Fibroblast of gingiva (primary cell): ENCODE data around the gene TWNK.

Experiments used
- DNase-seq: peaks from one replicate; pipeline ENCODE4 v3.0.0-alpha.2; 2011; ENCODE audit warnings: low read depth

The TWNK gene

DNA sequence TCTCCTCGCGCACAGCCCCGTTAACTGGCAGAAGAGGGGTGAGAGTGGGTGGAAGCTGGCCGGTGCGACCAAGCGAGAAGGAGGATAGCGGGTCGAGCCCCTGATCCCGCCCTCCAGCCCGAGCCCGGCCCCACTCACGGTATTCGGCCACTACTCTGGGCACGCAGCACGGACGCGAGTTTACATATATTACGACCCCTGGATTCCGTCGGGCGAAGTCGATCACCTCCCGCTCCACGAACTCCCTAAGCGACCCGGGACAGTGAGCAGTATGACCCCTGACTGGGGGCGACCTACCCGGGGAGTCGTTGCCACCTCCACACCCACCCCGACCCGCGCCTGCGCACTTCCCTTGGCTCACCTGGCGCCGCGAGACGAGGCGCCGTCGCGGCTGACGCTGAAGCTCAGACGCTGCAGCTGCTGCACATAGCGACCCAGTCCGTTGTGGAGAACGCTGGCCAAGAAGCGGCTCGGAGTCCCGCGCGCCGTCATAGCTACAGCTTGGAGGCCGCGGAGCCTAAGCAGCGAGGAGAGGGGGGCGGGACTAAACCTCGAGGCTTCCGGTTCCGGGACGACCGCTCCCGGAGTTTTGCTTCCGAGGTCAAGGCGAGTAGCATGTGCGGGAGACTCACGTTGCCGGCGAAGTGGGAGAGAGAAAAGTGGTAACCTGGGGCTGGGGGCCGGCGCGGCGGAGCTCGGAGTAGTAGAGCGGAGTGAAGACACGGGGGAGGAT lies at the start of gene TWNK, which contains the start of gene MRPL43:
TSS of gene TWNK (plus strand) at position 592 of the 733 bp plus-strand sequence. CDS start 668 bp downstream, outside the sequence.
TSS of gene MRPL43 (minus strand) at position 546 of the 733 bp plus-strand sequence. CDS start at position 492, 54 bp downstream.
- peak; percentile 51 for DNase-seq

DNA sequence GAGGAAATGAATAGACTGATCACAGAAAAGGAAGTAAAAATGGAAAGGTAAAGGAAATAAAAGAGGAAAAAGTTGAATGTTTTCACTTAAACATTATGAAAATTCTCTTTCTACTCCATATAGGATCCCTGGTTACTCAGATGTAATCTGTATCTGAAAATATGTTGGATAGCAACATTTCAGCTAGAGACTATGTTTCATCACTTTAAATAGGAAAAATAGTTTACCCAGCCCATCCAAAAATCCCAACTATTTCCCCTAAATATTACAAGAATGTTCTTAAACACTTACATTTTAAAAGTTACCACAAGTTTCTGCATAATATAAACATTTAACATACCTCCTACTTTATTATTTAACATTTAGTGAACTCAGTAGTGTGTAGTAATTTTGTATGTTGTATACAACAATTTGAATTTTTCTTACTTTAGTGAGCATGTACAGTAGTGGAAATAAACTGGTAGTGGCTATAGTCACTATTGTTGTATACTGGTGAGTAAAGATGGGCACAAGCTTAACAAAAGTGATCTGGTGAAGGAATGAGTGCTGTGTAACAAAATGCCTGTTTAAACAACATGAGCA lies 47.5 kb upstream of the TWNK start:
- DNase-seq = peak; percentile 49

DNA sequence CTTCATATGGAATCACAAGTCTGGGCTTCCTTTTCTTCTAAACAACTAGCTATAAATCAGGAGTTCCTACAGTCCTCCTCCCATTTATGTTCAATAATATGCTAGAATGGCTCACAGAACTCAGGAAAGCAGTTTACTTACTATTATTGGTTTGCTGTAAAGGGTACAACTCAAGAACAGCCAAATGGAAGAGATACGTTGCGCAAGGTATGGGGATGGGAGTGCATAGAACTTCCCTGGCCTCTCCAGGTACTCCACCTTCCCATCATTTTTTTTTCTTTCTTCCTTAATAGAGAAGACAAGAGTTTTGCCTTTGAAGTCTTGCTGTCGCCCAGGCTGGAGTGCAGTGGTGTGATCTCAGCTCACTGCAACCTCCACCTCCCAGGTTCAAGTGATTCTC lies 45.1 kb upstream of the TWNK start:
- no peak for DNase-seq

DNA sequence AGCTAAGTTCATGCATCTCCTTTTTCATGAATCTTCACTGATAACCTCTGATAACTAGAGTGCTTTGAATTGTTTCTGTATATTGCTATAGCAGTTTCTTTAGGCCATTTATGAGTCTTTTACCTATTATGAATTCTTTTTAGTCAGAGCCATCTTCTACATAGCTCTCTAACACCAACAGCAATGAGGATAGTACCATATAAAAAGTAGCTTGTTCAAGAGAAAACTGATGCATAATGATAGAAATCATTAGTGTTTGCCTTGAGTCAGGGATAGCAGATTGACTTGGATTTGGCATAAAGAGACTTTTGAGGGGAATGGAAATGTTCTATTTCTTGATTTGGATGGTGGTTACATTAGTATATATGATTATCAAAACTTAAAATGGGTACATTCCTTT lies 43.8 kb upstream of the TWNK start:
- DNase-seq = no peak

DNA sequence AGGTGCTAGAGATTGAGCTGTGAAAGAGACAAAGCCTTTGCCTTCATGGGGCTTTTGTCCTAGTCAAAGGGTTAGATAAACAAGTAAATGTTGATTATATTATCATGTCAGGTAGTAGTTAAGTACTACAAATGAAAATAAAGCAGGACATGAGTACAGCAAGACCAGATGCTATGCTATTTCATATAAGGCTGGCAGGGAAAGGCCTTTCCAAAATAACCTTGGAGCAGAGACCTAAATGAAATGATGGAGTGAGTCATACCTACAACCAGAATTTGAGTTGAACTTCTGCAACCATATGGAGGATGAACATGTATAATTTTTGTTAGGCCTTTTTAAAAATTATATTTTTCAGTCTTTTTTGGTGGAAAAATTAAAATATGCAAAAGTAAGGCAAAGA lies 41.6 kb upstream of the TWNK start:
- DNase-seq = no peak

DNA sequence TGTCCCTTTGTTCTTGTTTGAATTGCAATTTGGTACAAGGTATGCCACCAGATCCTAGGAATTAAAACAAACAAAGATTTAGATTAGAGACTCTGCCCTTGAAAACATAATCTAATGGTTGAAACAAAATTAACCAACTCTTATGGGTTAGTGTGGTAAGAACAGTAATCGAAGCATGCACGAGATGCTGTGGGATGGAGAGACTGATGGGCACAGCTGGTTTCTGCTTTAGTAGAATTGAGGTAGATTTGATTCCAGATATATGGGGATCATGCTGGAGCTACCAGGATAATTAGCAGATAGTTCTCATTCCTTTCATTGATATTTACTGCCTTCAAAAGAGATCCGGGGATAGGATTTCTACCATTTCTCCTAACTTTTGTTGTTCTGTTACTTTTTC lies 38.4 kb upstream of the TWNK start:
- DNase-seq = no peak

DNA sequence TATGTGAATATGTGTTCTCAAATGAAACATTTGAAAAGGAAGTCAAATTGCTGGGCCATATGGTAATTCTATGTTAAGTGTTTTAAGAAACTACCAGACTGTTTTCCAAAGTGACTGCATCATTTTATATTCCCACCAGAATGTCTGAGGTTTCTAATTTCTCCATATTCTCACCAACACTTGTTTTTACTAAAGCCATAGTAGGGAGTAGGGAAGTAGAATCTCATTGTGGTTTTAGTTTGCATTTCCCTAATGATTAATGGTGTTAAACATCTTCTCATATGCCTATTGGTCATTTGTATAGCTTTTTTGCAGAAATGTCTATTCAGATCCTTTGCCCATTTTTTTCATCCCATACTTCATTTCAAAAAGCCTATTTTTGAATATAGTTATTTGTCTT lies 27.1 kb upstream of the TWNK start:
- no peak for DNase-seq

DNA sequence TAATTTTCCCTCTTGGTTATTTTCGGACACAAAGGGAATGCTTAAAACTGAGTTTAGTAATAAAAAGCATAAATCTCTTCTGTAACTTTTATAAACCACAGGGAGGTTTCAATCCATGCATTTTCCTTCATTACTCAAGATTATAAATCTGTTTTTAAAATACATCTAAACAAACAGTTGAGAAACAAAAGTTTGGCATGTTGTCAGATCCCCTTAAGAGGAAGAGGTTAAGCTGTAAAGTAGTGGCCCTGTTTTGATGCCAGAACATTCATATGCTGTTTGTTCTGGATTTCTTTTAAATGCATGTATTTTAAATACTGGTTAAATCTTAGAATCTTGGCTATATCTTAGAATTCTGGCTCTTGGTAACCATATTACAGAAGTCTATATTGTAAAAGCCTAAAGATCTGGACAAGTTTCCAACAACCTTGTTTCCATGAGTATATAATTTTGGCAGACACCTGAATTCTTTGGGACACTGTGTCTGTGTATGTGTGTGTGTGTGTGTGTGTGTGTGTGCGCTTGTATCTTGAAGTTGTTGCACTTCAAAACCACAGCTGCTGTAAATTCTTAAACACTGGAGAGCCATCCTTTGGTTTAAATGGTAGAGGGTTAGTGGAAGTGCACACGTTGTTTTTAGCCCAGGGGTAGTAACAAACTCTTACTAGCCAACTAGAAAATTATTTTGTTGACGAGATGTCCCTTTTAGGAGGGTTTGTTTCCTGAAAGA lies 24.8 kb upstream of the TWNK start:
- peak; percentile 36 for DNase-seq

DNA sequence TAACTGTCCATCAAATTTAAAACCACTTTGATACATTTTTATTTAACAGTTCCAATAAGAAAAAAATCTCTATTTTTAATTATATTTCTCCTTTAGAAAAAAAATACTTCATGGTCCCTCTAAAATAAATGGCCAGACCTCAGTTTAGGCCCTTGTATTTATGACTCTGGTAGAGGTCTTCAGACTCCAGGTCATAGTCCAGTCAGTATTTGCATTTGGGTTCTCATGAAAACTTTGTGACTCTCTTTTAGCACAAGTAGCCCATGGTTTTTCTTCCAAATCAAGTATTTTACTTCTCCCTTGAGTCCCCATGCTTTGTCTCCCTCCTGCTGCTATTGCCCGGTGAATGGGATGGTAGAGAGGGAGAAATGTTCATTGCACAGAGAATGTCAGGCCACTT lies 23.5 kb upstream of the TWNK start:
- DNase-seq = no peak

DNA sequence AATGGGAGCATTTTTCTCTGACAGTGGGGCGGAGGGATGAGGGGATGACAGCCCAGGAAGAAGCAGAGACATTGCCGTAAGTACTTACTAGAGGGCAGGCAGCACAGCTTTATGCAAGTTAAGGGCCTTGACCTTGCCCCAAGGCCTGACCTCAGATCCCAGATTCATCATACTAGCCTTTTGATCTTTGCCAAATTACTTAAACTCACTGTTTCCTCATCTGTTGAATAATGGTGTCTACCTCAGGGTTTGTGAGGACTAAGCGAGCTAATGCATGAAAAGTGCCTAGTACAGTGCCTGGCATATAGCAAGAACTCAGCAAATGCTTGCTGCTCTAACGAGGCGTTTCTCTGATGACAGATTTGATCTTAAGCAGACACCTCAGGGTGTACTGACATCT lies 21.5 kb upstream of the TWNK start:
- DNase-seq = no peak

DNA sequence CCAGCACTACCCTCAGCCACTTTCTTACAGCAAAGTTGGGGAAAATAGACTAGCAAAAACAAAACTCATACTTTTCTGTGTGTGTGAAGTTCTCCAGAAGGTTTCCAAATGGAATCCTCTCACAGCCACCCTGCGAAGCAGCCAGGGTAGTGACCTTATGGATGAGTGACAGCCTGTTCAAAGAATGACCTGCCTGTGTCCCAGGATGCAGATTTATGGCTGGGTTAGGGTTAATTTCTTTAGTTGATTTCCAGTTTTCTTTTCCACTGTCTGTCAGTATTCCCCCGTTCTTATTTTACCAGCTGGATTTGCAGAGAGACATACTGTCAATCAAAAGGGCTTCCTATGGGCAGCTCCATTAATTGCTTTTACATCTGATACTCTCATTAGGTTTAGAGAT lies 20.5 kb upstream of the TWNK start:
- no peak for DNase-seq

DNA sequence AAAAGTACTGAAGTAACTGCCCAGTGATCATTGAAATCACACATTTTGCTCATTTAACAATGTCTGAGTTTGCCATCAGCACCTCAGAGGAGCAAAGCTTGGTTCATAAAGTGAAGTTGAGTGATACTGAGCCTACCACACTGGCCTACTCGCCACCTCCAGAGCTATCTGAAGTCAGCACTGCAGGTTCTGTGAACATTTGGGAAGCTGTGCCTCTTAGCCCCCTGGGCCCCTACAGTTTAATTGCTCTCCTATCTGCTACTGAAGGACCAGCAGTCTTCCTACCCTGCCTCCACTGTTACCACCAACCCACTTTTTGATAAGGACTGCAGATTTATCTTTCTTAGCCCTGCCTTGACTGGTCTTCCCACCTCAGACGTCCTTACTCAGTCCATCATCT lies 20.0 kb upstream of the TWNK start:
- no peak for DNase-seq

DNA sequence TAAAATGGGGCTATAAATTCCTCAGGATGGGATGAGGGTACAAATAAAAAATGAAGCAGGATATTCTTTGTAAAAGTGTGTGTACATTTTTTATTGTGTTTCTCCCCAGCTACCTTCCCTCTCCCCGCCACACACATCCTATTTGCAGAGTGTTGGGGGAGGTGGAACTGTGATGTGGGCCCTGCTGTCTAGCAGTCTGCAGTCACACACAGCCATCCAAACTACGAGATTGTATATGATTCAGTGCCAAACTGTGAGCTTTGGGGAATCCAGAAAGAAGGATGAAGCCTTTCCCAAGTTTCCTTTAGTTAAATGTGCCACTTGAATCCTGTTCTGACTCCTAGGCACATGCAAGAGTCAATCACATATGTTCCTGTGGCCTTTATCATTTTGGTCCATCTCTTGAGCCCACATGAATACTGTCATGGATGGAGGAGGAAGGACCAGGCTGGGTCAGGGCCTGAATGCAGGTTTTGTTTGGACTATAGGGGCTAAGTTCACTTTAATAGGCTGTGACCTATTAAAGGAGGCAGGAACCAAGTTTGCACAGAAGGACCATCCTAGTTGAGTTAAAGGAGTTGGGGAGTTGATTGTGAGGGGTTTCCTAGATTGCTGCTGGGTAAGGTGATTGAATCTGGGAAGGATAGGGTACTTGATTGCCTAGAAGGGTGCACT lies 19.1 kb upstream of the TWNK start:
- DNase-seq = no peak

DNA sequence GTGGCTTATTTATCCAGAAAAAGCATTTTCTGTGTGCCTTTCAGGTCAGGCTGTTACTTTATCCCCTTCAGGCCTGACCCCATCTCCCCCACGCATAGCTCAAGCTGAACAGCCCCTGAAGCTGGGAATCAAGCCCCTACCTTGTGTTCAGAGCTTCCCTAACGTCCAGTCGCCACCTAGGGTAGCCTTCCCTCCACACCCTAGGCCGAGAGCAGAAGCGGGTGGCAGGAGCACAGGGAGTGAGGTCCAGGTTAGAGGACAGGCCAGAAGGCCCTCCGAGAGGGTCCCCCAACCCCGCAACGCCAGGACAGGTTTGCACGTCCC lies 18.5 kb upstream of the TWNK start:
- DNase-seq = no peak

DNA sequence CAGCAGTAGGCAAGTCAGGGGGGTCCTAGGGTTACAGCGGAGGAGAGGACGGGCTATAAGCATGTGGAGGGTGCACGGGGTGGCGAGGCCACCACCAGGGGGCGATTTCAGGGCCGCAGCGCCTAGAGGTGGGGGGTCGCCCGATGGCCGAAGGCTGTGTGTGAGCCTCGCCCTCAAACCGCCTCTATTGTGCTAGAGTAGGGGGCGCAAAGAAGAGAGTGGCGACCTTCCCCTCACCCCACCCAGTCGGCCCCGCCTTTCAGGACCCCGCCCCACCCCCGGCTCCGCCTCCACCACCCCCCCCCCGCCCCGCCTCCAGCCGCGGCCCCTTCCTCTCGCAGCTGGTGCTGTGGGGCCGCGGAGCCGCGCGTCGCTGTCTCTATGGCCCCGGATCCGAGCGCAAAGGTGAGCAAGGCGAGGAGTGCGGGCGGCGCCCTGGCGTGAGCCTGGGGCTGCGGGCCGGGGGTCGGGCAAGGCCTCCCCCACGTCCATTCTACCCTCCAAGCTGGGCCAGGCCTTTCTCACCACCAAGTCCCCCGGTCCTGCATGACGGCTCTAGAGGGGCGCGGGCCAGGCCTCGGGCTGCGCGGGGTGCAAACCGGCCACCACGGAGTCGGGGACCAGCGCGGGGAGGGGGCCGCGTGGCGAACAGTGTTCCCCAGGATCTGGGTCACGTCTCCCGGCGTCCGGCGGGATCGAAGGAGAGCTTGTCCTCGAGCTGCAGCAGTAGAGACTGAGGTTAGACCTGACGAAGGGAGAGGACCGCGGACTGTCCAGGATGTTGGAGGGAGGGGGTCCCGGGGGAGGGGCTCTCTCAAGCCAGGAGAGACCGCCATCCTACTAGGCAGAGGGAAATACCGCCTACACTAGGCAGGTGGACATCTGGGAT lies 17.9 kb upstream of the TWNK start, which contains the start of gene SEMA4G:
TSS of gene SEMA4G (plus strand) at position 318 of the 889 bp plus-strand sequence. CDS start 3,409 bp downstream, outside the sequence.
- no peak for DNase-seq

DNA sequence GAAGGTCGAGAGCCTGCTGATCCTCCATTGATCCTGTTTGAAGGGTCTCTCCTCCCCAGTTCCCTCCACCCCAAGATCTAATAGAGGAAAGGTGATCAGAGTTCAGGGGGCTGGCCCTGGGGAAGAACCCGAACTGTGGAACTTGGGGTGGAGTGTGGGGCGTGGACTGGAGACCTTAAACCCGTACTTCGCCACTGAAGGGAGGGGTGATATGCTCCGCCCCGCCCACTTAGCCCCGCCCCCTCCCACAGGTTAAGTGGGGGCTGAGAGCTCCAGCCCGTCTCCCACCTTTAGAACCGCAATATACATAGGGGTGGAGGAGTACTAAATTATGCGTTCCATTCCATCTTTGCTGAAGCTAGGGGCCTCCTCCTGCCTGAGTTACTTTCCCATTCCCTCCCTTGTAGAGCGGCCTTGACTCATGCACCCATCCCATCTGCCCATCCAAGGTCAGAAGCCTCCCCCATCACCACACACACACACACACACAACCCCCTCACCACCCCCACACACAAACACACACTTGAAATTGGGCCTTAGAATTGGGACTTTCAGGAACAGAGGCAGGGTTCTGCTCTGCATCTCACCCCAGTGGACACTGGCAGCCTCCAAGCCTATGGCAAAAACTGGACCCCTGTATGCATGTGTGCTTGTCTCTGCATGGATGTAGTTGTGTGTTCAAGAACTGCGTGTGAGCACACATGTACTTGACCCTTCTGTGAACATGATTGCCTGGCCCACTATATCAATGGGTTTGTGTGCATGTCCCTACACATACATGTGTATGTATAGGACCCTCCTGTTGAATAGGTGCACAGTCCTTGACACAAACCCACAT lies 17.0 kb upstream of the TWNK start:
- no peak for DNase-seq

DNA sequence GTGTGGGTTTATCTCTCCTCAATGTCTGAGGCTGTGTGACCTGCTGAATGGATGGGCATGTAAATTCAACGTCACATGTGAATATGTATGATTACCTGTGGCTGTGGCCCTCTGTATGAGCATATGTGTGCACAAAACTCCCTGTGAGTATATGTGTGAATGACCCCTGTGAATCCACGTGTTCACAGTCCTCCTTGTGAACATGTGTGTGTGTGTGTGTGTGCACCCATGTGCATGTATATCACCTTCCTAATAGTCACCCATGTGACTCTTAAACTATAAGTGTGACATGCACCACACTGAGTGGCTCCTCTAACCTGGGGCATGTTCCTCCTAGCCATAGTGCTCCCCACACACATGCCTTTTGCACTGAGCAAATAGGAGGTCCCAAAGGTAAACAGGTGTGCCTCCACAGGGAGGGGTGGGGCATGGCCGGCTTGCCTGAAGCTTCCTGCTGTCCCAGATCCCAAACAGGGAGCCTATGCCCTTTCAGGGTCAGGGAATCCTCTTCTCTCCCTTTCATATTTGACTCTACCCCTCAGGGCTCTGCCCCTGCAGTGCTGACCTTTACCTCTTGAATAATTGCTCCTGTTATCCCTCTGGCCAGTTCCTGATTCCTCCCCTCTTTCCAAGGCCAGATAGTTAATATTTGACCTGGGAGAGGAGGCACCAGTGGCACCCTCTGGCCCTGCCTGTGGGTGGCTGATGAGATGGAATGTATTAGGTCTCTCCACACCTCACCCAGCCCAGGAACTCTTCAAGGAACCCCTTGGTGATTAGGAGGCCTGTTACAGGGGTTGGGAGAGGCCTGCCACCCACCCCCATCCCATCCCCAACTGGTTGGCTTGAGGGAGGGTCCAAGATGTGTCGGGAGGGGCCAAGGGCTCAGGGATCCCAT lies 16.2 kb upstream of the TWNK start:
- DNase-seq = no peak

DNA sequence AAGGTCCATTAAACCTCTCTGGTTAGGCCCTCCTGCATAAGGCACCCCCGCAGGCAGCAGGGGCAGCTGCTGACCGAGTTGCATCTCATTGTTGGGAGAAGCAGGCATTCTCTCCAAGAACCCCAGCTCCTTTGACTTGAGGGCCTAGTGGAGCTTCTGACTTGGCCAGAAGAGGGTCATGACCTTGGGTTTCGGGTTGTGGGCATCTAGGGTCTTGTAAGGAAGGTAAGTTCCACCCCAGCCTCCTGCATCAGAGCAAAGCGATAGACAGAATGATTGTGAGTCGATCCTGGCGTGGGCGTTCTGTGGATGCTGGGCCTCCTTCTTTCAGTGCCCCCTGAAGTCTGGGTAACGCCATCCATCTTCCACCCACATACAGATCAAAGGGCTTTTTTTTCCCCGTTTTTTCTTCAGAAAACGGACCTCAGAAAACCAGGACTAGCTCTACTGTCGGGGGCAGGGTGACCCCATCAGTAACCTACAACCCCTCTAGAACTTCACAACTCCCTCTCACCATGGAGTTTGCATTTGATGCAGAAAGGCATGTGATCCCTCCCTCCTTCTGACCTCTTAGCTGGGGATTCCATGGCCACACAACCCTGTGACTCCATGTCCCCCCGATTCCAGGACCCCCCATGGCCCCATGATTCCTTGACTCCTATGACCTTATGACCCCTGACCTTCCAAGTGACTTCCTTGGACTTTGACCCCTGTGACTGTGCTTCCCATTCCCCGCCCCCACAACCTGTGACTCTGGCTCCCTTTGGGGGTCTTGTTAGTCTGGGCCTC lies 15.0 kb upstream of the TWNK start:
- no peak for DNase-seq
